B cell (primary cell): Measurements from ENCODE around the gene SLC29A3. TPM values are rescaled to one million over a fixed set of nuclear protein-coding genes. Genes with fewer than 3 reads are reported as not detected.

Experiments
- ATAC-seq: fragments of 200-7000 bp; cut with Tn5 transposase; one replicate; pipeline ENCODE4 v1.10.0; 2021; ENCODE audit warnings: low read depth, mild to moderate bottlenecking, moderate number of reproducible peaks, moderate library complexity
- CTCF ChIA-PET: fragments of 350-600 bp; sonication (Branson Sonifier 250); formaldehyde crosslinking; loops from one replicate; lab custom pipeline; 2021; ENCODE audit warnings: antibody characterized with exemption, inconsistent platforms; lab: Charles Lee
- POLR2A ChIA-PET: fragments of 350-600 bp; sonication (Branson Sonifier 250); formaldehyde crosslinking; loops from one replicate; lab custom pipeline; 2021; ENCODE audit warnings: antibody characterized with exemption; lab: Charles Lee
- DNase-seq: peaks from one replicate; pipeline ENCODE4 v3.0.0; 2013
- H2AFZ ChIP-seq: 2 replicates; pipeline ENCODE4 v1.6.1; 2012; ENCODE audit warnings: mild to moderate bottlenecking, low read depth, low read length; ENCODE audit not compliant: insufficient read depth, poor library complexity, severe bottlenecking
- H3K27ac ChIP-seq, 2 donors: 1 replicate in 1 of 2; 2 replicates in 1 of 2; pipeline ENCODE4 v1.5.1; 2012 to 2013; ENCODE audit warnings: low read length in 2 of 2, mild to moderate bottlenecking in 2 of 2, moderate library complexity in 1 of 2
- H3K27me3 ChIP-seq, 4 experiments: fragments of 200-600 bp in 1 of 4; sonication (generic) in 1 of 4; replicated peaks in 1 of 4; 1 replicate in 2 of 4; 2 replicates in 2 of 4; pipeline versions ENCODE4 v1.6.1 to v1.7.0; 2013 to 2016; ENCODE audit warnings: low read length in 3 of 4, mild to moderate bottlenecking in 2 of 4, mixed read lengths in 1 of 4, moderate library complexity in 1 of 4; ENCODE audit not compliant: insufficient read depth in 4 of 4, control insufficient read depth in 3 of 4; ENCODE audit errors: control extremely low read depth in 1 of 4
- H3K36me3 ChIP-seq, 2 experiments: replicated peaks in 1 of 2; 1 replicate in 1 of 2; 2 replicates in 1 of 2; pipeline versions ENCODE4 v1.6.1 to v1.7.1; 2013; ENCODE audit warnings: low read length in 1 of 2; ENCODE audit not compliant: insufficient read depth in 2 of 2, control insufficient read depth in 1 of 2; ENCODE audit errors: control extremely low read depth in 1 of 2, extremely low read depth in 1 of 2
- H3K4me1 ChIP-seq, 2 donors: fragments of 200-600 bp in 1 of 2; sonication (generic) in 1 of 2; 1 replicate in 1 of 2; 2 replicates in 1 of 2; pipeline versions ENCODE4 v1.5.1 to v1.6.1; 2013 to 2017; ENCODE audit warnings: low read length in 2 of 2; ENCODE audit not compliant: control insufficient read depth in 2 of 2, insufficient read depth in 2 of 2
- H3K4me2 ChIP-seq: replicated peaks from 2 replicates; pipeline ENCODE3; 2012; ENCODE audit warnings: mild to moderate bottlenecking, low read depth, low read length; ENCODE audit not compliant: poor library complexity, severe bottlenecking
- H3K4me3 ChIP-seq, 5 experiments: fragments of 200-600 bp in 1 of 5; sonication (generic) in 1 of 5; 1 replicate in 3 of 5; 2 replicates in 2 of 5; pipeline versions ENCODE4 v1.5.1 to v1.7.0; 2011 to 2016; ENCODE audit warnings: low read length in 4 of 5, mild to moderate bottlenecking in 4 of 5, low read depth in 2 of 5, control low read depth in 1 of 5, moderate library complexity in 1 of 5; ENCODE audit not compliant: insufficient read depth in 1 of 5; ENCODE audit errors: control extremely low read depth in 1 of 5, extremely low read depth in 1 of 5
- H3K79me2 ChIP-seq: fragments of 200-600 bp; sonication (generic); one replicate; pipeline ENCODE4 v1.6.0; 2016; ENCODE audit warnings: low read length; ENCODE audit not compliant: control insufficient read depth, insufficient read depth
- H3K9ac ChIP-seq: fragments of 200-600 bp; sonication (generic); 2 replicates; pipeline ENCODE4 v1.6.1; 2017; ENCODE audit warnings: mild to moderate bottlenecking, low read length, moderate library complexity
- H3K9me3 ChIP-seq, 3 donors: one replicate each; pipeline versions ENCODE4 v1.6.1 to v1.7.1; 2013; ENCODE audit warnings: low read length in 2 of 3; ENCODE audit not compliant: control insufficient read depth in 2 of 3, insufficient read depth in 1 of 3; ENCODE audit errors: control extremely low read depth in 1 of 3
- H4K20me1 ChIP-seq: 2 replicates; pipeline ENCODE4 v1.6.0; 2012; ENCODE audit warnings: mild to moderate bottlenecking, low read length; ENCODE audit not compliant: insufficient read depth, control insufficient read depth, poor library complexity, severe bottlenecking
- H3K27ac Mint-ChIP-seq: one replicate; pipeline ENCODE4 v1.8.0; 2021; ENCODE audit warnings: mixed read lengths
- H3K27me3 Mint-ChIP-seq: one replicate; pipeline ENCODE4 v1.8.0; 2021; ENCODE audit warnings: mixed read lengths
- H3K4me1 Mint-ChIP-seq: one replicate; pipeline ENCODE4 v1.8.0; 2021; ENCODE audit warnings: mixed read lengths
- H3K4me3 Mint-ChIP-seq: one replicate; pipeline ENCODE4 v1.8.0; 2021; ENCODE audit warnings: mixed read lengths
- H3K9me3 Mint-ChIP-seq: one replicate; pipeline ENCODE4 v1.8.0; 2022; ENCODE audit warnings: mixed read lengths; ENCODE audit not compliant: insufficient read depth
- CTCF ChIP-seq: fragments of 200-600 bp; IDR thresholded peaks from one replicate; pipeline ENCODE4 v1.8.0; 2022; ENCODE audit warnings: antibody characterized with exemption, mild to moderate bottlenecking
- EZH2 ChIP-seq: IDR thresholded peaks from 2 replicates; pipeline ENCODE4 v1.6.1; 2012; ENCODE audit warnings: borderline replicate concordance, low read depth, mild to moderate bottlenecking, moderate library complexity, low read length; ENCODE audit not compliant: insufficient read depth, poor library complexity, severe bottlenecking
- WGBS: methylation state at CpG from one replicate; pipeline ENCODE4 v1.1.5; 2013; ENCODE audit warnings: missing lambda C conversion rate; ENCODE audit not compliant: insufficient coverage; 5-methylcytosine and 5-hydroxymethylcytosine counted together
- intact Hi-C: fragments of 100-400 bp; cut with micrococcal nuclease; formaldehyde crosslinking; loops from one replicate; pipeline ENCODE4 v1.10.0; 2022
- polyA plus RNA-seq: library from polyadenylated mRNA; depleted of rRNA; stranded (reverse); fragments of >200 nt; gene quantifications from 2 replicates; pipeline ENCODE4 v1.2.3, GENCODE V29; 2012
- total RNA-seq, 2 donors: library from RNA; stranded (reverse); fragments of 120-200 nt in 1 of 2; gene quantifications; 1 replicate in 1 of 2; 2 replicates in 1 of 2; pipeline versions ENCODE4 v1.2.3 to v1.2.4, GENCODE V29; 2013 to 2022

The SLC29A3 gene
- total and polyA plus RNA-seq, 2 donors (not counting 1 experiment from before 2014, with no cell fraction given): 4.5 to 8.2 TPM

DNA sequence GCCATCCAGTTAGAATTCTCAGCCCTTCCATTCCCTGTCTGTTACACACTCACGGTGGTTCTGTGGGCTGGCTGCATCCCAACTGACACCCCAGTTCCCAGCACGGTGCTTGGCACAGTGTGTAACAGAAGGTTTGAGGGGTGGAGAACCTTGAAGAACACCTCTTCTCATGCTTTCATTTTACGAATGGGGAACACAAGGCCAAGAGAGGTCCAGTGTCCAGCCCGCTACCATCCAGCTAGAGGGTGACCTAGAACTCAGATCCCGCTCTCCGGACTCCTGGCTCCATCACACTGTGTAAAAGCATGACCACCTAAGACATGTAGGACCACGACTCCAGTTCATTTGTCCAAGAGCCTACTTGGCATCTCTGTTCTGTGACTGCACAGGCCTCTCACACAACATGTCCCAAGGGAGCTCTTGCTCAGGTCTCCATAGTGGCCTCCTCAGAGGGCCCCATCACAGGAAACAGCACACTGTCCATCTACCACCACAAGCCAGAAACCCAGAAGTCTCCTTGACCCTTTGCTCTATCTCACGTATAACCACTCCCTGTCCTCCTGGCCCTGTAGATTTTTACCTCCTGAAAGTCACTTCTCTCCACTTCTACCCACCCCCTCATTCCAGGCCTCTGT is 74.9 kb downstream of the SLC29A3 start:
- Mint-ChIP-seq H3K9me3 (no peaks in the 10 kb centered on the region), H3K4me3 (no peak overlapping the region), H3K27me3 (peaks cover 59% of the 10 kb centered on the region), H3K27ac (no peak overlapping the region), H3K4me1 (peaks cover 11% of the 10 kb centered on the region)
- ATAC-seq (no peak), DNase-seq (no peak)
- POLR2A ChIA-PET: no interaction called here
- Histone ChIP-seq H3K36me3 (no peaks in the 10 kb centered on the region), H3K27me3 (peaks cover 0 to 60% (median 21%) of the 10 kb centered on the region in 4 experiments), H3K9me3 (peaks cover 0 to 10% (median 0%) of the 10 kb centered on the region in 3 donors), H2AFZ (no peak overlapping the region), H3K4me2 (no peak overlapping the region), H3K9ac (no peak overlapping the region), H3K79me2 (no peaks in the 10 kb centered on the region), H3K4me1 (peaks cover 17% of the 10 kb centered on the region in 2 donors), H3K4me3 (no peak overlapping the region), H4K20me1 (no peaks in the 10 kb centered on the region), H3K27ac (no peak overlapping the region)
- intact Hi-C loops: no loop called here
- TF ChIP-seq CTCF (no peak), EZH2 (no peak)
- WGBS: 97% methylated on average over 6 of the region's 8 CpGs
- CTCF ChIA-PET: interaction anchor here (1.0 to 5.2 kb wide), 3 partner anchors 10 to 176 kb away, joined by 3 to 42 read pairs (median 10); partner anchors contain the start of gene SLC29A3

DNA sequence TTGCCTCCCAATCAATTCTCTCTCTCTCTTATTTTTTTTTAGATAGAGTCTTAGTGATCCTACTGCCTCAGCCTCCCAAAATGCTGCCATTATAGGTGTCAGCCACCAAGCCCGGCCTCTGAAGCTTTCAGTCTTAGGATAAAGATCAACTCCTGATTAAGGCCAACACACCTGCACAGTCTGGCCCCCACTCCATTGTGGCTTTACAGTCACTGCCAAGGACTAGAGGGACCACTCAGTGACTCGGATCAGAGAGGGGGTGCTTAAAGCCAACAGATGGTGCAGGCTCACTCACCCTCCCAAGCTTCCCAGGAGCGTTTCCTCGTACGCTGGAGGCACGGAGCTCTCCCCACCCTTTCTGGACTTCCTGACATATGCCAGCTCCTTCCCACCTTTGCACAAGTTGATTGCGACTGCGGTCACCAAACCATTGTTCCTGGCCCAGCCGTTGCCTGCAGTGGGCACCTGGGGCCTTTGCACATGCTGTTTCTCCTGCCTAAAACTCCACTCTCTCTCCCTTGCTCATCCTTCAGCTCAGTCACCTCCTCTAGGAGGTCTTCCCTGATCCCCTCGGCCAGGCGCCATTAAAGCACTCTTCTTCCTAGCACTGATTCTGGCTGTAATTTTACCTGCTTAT is 76.0 kb downstream of the SLC29A3 start:
- POLR2A ChIA-PET: no interaction called here
- no peaks in the 10 kb centered on the region for H3K9me3 Mint-ChIP-seq
- CTCF ChIA-PET: interaction anchor here (1.1 to 5.2 kb wide), 10 partner anchors 9 to 319 kb away, joined by 3 to 42 read pairs (median 7); partner anchors contain the start of gene SLC29A3
- TF ChIP-seq CTCF (no peak), EZH2 (no peak)
- no peak overlapping the region for H3K27ac ChIP-seq
- WGBS: 94% methylated on average over 9 of the region's 11 CpGs
- no peak overlapping the region for H3K4me3 ChIP-seq
- DNase-seq: no peak
- peaks cover 17% of the 10 kb centered on the region in 2 donors for H3K4me1 ChIP-seq
- no peak for ATAC-seq
- H4K20me1 ChIP-seq: no peaks in the 10 kb centered on the region
- no peak overlapping the region for H3K4me2 ChIP-seq
- no peak overlapping the region for H3K4me3 Mint-ChIP-seq
- no peaks in the 10 kb centered on the region for H3K36me3 ChIP-seq
- peaks cover 0 to 10% (median 0%) of the 10 kb centered on the region in 3 donors for H3K9me3 ChIP-seq
- no peaks in the 10 kb centered on the region for H3K79me2 ChIP-seq
- no peak overlapping the region for H3K27ac Mint-ChIP-seq
- peaks cover 11% of the 10 kb centered on the region for H3K4me1 Mint-ChIP-seq
- H3K9ac ChIP-seq: no peak overlapping the region
- intact Hi-C loops: loop anchor here (5.0 kb wide), 2 partner anchors 177 to 312 kb away; no protein-coding TSS in a partner anchor
- peaks cover 0 to 60% (median 21%) of the 10 kb centered on the region in 4 experiments for H3K27me3 ChIP-seq
- H2AFZ ChIP-seq: no peak overlapping the region
- peaks cover 63% of the 10 kb centered on the region for H3K27me3 Mint-ChIP-seq
